KMS-11 (cell line): ENCODE measurements around the gene GYS1.

Source experiments
- H2AFZ ChIP-seq: fragments of 200-600 bp; sonication (generic); 2 replicates; pipeline ENCODE4 v1.6.1; 2016; ENCODE audit warnings: antibody characterized with exemption, mixed run types, low read depth
- H3K27ac ChIP-seq: fragments of 200-600 bp; sonication (generic); 2 replicates; pipeline ENCODE4 v1.6.1; 2016; ENCODE audit warnings: mild to moderate bottlenecking, mixed run types
- H3K27me3 ChIP-seq: fragments of 200-600 bp; sonication (generic); 2 replicates; pipeline ENCODE4 v1.6.1; 2017; ENCODE audit warnings: mild to moderate bottlenecking, low read depth, mixed run types, moderate library complexity; ENCODE audit not compliant: insufficient read depth
- H3K36me3 ChIP-seq: fragments of 200-600 bp; sonication (generic); 2 replicates; pipeline ENCODE4 v1.6.1; 2017; ENCODE audit warnings: mild to moderate bottlenecking, mixed run types; ENCODE audit not compliant: insufficient read depth
- H3K4me1 ChIP-seq: fragments of 200-600 bp; sonication (generic); 2 replicates; pipeline ENCODE4 v1.6.1; 2016; ENCODE audit warnings: mild to moderate bottlenecking, low read depth, mixed run types; ENCODE audit not compliant: poor library complexity, severe bottlenecking
- H3K4me2 ChIP-seq: fragments of 200-600 bp; sonication (generic); 2 replicates; pipeline ENCODE4 v1.7.0; 2016; ENCODE audit warnings: mild to moderate bottlenecking, mixed run types
- H3K4me3 ChIP-seq: fragments of 200-600 bp; sonication (generic); IDR thresholded peaks from 2 replicates; pipeline ENCODE4 v1.6.1; 2017; ENCODE audit warnings: low read depth, low read length, mixed read lengths; ENCODE audit not compliant: insufficient read depth
- H3K79me2 ChIP-seq: fragments of 200-600 bp; sonication (generic); 2 replicates; pipeline ENCODE4 v1.6.1; 2016; ENCODE audit warnings: low read depth, mixed run types; ENCODE audit not compliant: insufficient read depth
- H3K9ac ChIP-seq: fragments of 200-600 bp; sonication (generic); 2 replicates; pipeline ENCODE4 v1.6.1; 2016; ENCODE audit warnings: mild to moderate bottlenecking, mixed run types
- H4K20me1 ChIP-seq: fragments of 200-600 bp; sonication (generic); 2 replicates; pipeline ENCODE4 v1.6.1; 2016; ENCODE audit warnings: mild to moderate bottlenecking, mixed run types; ENCODE audit not compliant: insufficient read depth
- CTCF ChIP-seq: fragments of 200-600 bp; sonication (generic); conservative IDR thresholded peaks from 2 replicates; pipeline ENCODE4 v1.6.1; 2017; ENCODE audit warnings: low read depth, mild to moderate bottlenecking, antibody characterized with exemption, low read length, moderate library complexity, mixed read lengths

The GYS1 gene

GRCh38 chr19:48997972-48998371 lies 4.9 kb upstream of the GYS1 start:
- peak; percentile 76 for TF ChIP-seq CTCF
- Histone ChIP-seq H3K4me2 (no peak overlapping the region), H3K36me3 (no peaks in the 10 kb centered on the region), H2AFZ (no peak overlapping the region), H3K27me3 (no peaks in the 10 kb centered on the region), H3K9ac (no peak overlapping the region), H3K4me3 (no peak overlapping the region), H4K20me1 (no peaks in the 10 kb centered on the region), H3K27ac (no peak overlapping the region), H3K79me2 (peaks cover 53% of the 10 kb centered on the region), H3K4me1 (peaks cover 26% of the 10 kb centered on the region)

- Histone ChIP-seq H3K27me3 (no peaks in the 10 kb centered on the region), H2AFZ (peak overlapping the region; percentile 53), H3K27ac (peak overlapping the region; percentile 73), H3K36me3 (no peaks in the 10 kb centered on the region), H3K4me1 (peaks cover 31% of the 10 kb centered on the region), H3K79me2 (peaks cover 69% of the 10 kb centered on the region), H3K9ac (peak overlapping the region; percentile 81), H3K4me2 (peak overlapping the region; percentile 98), H3K4me3 (no peak overlapping the region), H4K20me1 (no peaks in the 10 kb centered on the region)
- TF ChIP-seq CTCF: no peak
These were observed 902 bp upstream of the GYS1 start for GRCh38 chr19:48994035-48994386.

GRCh38 chr19:48992581-48993174 lies 431 bp downstream of the GYS1 start:
- no peak for TF ChIP-seq CTCF
- Histone ChIP-seq H3K4me3 (peak overlapping the region; percentile 60), H4K20me1 (no peaks in the 10 kb centered on the region), H3K9ac (peak overlapping the region; percentile 69; the same call in 1 of the 2 replicates), H3K36me3 (no peaks in the 10 kb centered on the region), H2AFZ (peak overlapping the region; percentile 66), H3K79me2 (peaks cover 61% of the 10 kb centered on the region), H3K27me3 (no peaks in the 10 kb centered on the region), H3K4me2 (peak overlapping the region; percentile 100), H3K27ac (peak overlapping the region; percentile 52), H3K4me1 (peaks cover 28% of the 10 kb centered on the region)

- H3K9ac ChIP-seq: peak overlapping the region; percentile 69; the same call in 1 of the 2 replicates
- H2AFZ ChIP-seq: peak overlapping the region; percentile 66; the same call in 1 of the 2 replicates
- H4K20me1 ChIP-seq: no peaks in the 10 kb centered on the region
- no peak for TF ChIP-seq CTCF
- peaks cover 21% of the 10 kb centered on the region for H3K4me1 ChIP-seq
- H3K36me3 ChIP-seq: no peaks in the 10 kb centered on the region
- H3K4me3 ChIP-seq: no peak overlapping the region
- H3K27me3 ChIP-seq: no peaks in the 10 kb centered on the region
- peak overlapping the region; percentile 100 for H3K4me2 ChIP-seq
- peaks cover 54% of the 10 kb centered on the region for H3K79me2 ChIP-seq
- peak overlapping the region; percentile 52 for H3K27ac ChIP-seq
These were observed 1.1 kb downstream of the GYS1 start for GRCh38 chr19:48991873-48992580.
